ENCODE measurements around the gene KIF21A. TPM values are rescaled to one million over a fixed set of nuclear protein-coding genes. Genes with fewer than 3 reads are reported as not detected.

KIF21A gene
- total RNA-seq, 2 donors from 2014 or later: 50.4 to 51.9 TPM

GRCh38 chr12:39352471-39353017 is 90.4 kb downstream of the KIF21A start:
- H3K27ac ChIP-seq: no peak overlapping the region
- TF ChIP-seq, protein P1, sequence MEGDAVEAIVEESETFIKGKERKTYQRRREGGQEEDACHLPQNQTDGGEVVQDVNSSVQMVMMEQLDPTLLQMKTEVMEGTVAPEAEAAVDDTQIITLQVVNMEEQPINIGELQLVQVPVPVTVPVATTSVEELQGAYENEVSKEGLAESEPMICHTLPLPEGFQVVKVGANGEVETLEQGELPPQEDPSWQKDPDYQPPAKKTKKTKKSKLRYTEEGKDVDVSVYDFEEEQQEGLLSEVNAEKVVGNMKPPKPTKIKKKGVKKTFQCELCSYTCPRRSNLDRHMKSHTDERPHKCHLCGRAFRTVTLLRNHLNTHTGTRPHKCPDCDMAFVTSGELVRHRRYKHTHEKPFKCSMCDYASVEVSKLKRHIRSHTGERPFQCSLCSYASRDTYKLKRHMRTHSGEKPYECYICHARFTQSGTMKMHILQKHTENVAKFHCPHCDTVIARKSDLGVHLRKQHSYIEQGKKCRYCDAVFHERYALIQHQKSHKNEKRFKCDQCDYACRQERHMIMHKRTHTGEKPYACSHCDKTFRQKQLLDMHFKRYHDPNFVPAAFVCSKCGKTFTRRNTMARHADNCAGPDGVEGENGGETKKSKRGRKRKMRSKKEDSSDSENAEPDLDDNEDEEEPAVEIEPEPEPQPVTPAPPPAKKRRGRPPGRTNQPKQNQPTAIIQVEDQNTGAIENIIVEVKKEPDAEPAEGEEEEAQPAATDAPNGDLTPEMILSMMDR (IDR thresholded peaks at IDR 0.05): no peak
- no peaks in the 10 kb centered on the region for H3K9me3 ChIP-seq
- peaks cover 21% of the 10 kb centered on the region for H3K36me3 ChIP-seq
- no peaks in the 10 kb centered on the region for H3K27me3 ChIP-seq
- no peaks in the 10 kb centered on the region for H3K4me1 ChIP-seq
- no peak overlapping the region for H3K4me3 ChIP-seq
- DNase-seq (ENCODE audit: low spot score): no peak

GRCh38 chr12:39351153-39351552 is 91.8 kb downstream of the KIF21A start:
- peaks cover 12% of the 10 kb centered on the region for H3K36me3 ChIP-seq
- H3K4me1 ChIP-seq: no peaks in the 10 kb centered on the region
- no peaks in the 10 kb centered on the region for H3K27me3 ChIP-seq
- DNase-seq (ENCODE audit: low spot score): no peak
- H3K9me3 ChIP-seq: no peaks in the 10 kb centered on the region
- H3K27ac ChIP-seq: no peak overlapping the region
- TF ChIP-seq, protein P1 (IDR thresholded peaks at IDR 0.05): no peak
- H3K4me3 ChIP-seq: no peak overlapping the region

DNA sequence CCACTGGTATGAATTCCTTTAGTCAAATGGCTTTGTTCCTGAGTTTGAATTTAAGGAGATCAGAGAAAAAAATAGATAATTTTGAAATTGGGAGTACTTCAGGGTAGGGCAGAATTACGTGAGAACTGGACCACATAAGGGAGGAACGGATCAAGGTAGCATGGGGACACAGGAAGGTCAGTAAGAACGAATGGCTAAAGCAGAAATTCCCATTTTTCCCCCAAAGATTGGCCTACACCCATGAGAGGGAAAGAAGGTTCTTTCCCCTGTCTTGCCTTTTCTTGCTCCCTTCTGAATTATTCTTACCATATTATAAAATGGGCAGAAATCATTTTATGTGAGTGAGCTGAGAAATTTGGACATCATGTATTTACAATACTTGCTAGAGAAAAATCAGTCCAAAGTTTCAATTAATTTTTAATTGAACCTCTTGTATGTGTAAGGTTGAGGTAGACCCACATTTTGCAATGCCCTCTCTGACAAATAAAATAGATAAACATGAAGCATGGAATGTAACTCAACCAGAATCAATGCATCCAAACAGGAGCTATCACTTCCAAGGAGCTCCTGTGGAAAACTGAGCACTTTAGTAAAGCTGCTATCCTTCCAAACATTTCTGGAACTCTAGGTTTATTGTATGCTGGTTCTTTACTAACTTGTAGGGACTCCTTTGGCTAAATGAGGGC is 93.8 kb downstream of the KIF21A start:
- Histone ChIP-seq H3K36me3 (peaks cover 8% of the 10 kb centered on the region), H3K4me1 (no peaks in the 10 kb centered on the region), H3K9me3 (no peaks in the 10 kb centered on the region), H3K4me3 (no peak overlapping the region), H3K27me3 (no peaks in the 10 kb centered on the region), H3K27ac (no peak overlapping the region)
- TF ChIP-seq, protein P1 (IDR thresholded peaks at IDR 0.05): no peak
- no peak for DNase-seq (ENCODE audit: low spot score)

- DNase-seq (ENCODE audit: low spot score): no peak
- no peaks in the 10 kb centered on the region for H3K4me1 ChIP-seq
- no peak overlapping the region for H3K4me3 ChIP-seq
- H3K36me3 ChIP-seq: peaks cover 8% of the 10 kb centered on the region
- TF ChIP-seq, protein P1 (IDR thresholded peaks at IDR 0.05): no peak
- no peaks in the 10 kb centered on the region for H3K27me3 ChIP-seq
- no peaks in the 10 kb centered on the region for H3K9me3 ChIP-seq
- H3K27ac ChIP-seq: no peak overlapping the region
Measured at GRCh38 chr12:39348523-39348922, 94.4 kb downstream of the KIF21A start.

DNA sequence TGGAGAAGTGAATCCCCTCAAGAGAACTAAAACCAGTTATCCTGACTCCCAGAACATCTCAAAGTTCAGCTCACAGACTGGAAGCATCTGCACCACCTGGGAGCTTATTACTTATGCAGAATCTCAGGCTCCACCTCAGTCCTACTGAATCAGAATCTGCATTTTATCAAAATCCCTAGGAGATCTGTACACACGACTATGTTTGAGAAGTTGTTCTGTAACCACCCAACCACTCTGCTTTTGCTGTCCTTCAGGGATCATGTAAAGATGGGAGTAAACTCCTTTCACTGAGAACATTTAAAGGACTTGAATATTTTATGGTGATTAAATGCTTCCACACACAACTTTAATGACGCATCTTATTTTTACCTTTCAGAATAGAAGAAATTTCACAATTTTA is 98.0 kb downstream of the KIF21A start:
- Histone ChIP-seq H3K27me3 (no peaks in the 10 kb centered on the region), H3K4me1 (no peaks in the 10 kb centered on the region), H3K4me3 (no peak overlapping the region), H3K36me3 (peaks cover 5% of the 10 kb centered on the region), H3K9me3 (no peaks in the 10 kb centered on the region), H3K27ac (no peak overlapping the region)
- TF ChIP-seq, protein P1 (IDR thresholded peaks at IDR 0.05): no peak
- DNase-seq (ENCODE audit: low spot score): no peak

GRCh38 chr12:39343665-39344064 is 99.3 kb downstream of the KIF21A start:
- Histone ChIP-seq H3K27me3 (no peaks in the 10 kb centered on the region), H3K4me3 (no peak overlapping the region), H3K36me3 (peaks cover 5% of the 10 kb centered on the region), H3K9me3 (no peaks in the 10 kb centered on the region), H3K27ac (no peak overlapping the region), H3K4me1 (no peaks in the 10 kb centered on the region)
- DNase-seq (ENCODE audit: low spot score): no peak
- TF ChIP-seq, protein P1 (IDR thresholded peaks at IDR 0.05): no peak

Data from right atrium auricular region (tissue), 2 donors.